SK-N-SH treated with all-trans-retinoic acid at 6 μM for 48 hours (cell line): Measurements from ENCODE around the gene RFX5.

Source experiments
- ARNTL ChIP-seq: fragments of 450-650 bp; formaldehyde crosslinking; IDR thresholded peaks from 2 replicates; pipeline ENCODE4 v1.5.0; 2020; ENCODE audit warnings: low read depth, mild to moderate bottlenecking, moderate library complexity, borderline replicate concordance
- BACH2 ChIP-seq: fragments of 250-450 bp; sonication (Bioruptor Pico); IDR thresholded peaks from 2 replicates; pipeline ENCODE4 v1.9.0; 2021; ENCODE audit warnings: mild to moderate bottlenecking, borderline replicate concordance
- CSRNP3 ChIP-seq: fragments of 250-450 bp; sonication (Bioruptor Pico); IDR thresholded peaks from 2 replicates; pipeline ENCODE4 v1.5.1; 2021; ENCODE audit warnings: mild to moderate bottlenecking, moderate library complexity
- ESRRG ChIP-seq: fragments of 250-450 bp; sonication (Bioruptor Pico); IDR thresholded peaks from 2 replicates; pipeline ENCODE4 v1.6.1; 2021; ENCODE audit warnings: mild to moderate bottlenecking
- GLIS3 ChIP-seq: fragments of 250-450 bp; sonication (Bioruptor Pico); IDR thresholded peaks from 2 replicates; pipeline ENCODE4 v1.5.0; 2020; ENCODE audit warnings: mild to moderate bottlenecking, moderate library complexity
- ISL1 ChIP-seq: fragments of 250-450 bp; sonication (Bioruptor Pico); IDR thresholded peaks from 2 replicates; pipeline ENCODE4 v2.1.2; 2022; ENCODE audit warnings: mild to moderate bottlenecking, moderate library complexity
- RARB ChIP-seq: fragments of 250-450 bp; sonication (Bioruptor Pico); IDR thresholded peaks from 2 replicates; pipeline ENCODE4 v1.8.0; 2021; ENCODE audit warnings: mild to moderate bottlenecking, moderate library complexity
- TOX ChIP-seq: fragments of 250-450 bp; sonication (Bioruptor Pico); IDR thresholded peaks from 2 replicates; pipeline ENCODE4 v1.8.0; 2021; ENCODE audit warnings: mild to moderate bottlenecking, moderate library complexity, borderline replicate concordance
- ZC3H10 ChIP-seq: fragments of 250-450 bp; sonication (Bioruptor Pico); IDR thresholded peaks from 2 replicates; pipeline ENCODE4 v1.5.1; 2021; ENCODE audit warnings: mild to moderate bottlenecking, moderate library complexity
- ZFP3 ChIP-seq: fragments of 250-450 bp; sonication (Bioruptor Pico); IDR thresholded peaks from 2 replicates; pipeline ENCODE4 v1.5.0; 2020; ENCODE audit warnings: mild to moderate bottlenecking, moderate library complexity
- ZFP30 ChIP-seq: fragments of 450-650 bp; formaldehyde crosslinking; IDR thresholded peaks from 2 replicates; pipeline ENCODE4 v1.5.0; 2022; ENCODE audit warnings: mild to moderate bottlenecking, moderate library complexity
- ZNF565 ChIP-seq: fragments of 450-650 bp; formaldehyde crosslinking; conservative IDR thresholded peaks from 2 replicates; pipeline ENCODE4 v1.5.0; 2020; ENCODE audit warnings: low read depth, mild to moderate bottlenecking, moderate library complexity
- ZNF8 ChIP-seq: fragments of 450-650 bp; formaldehyde crosslinking; IDR thresholded peaks from 2 replicates; pipeline ENCODE4 v1.5.0; 2020; ENCODE audit warnings: mild to moderate bottlenecking, moderate library complexity
- TF ChIP-seq, protein P1 (sequence below): fragments of 250-450 bp; sonication (Bioruptor Pico); IDR thresholded peaks from 2 replicates; pipeline ENCODE4 v1.8.0; 2020; ENCODE audit warnings: mild to moderate bottlenecking, moderate library complexity, borderline replicate concordance

DNA sequence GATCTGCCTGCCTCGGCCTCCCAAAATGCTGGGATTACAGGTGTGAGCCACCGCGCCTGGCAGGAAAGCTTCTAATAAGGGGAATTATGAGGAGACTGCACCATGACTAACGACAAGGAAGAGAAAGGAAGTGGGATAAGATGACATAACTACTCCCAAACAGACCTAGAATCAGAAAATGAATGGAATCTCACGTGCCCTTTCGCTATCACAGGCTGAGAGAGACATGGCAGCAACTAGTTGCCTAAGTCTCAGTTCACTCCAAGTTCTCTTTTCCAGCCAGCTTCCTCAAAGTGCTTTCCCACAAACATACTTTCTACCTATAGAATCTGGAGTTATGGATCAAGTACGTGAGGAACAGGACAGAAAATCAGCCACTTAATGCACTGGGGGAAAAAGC lies 21.8 kb downstream of the RFX5 start:
- TF ChIP-seq, protein P1, sequence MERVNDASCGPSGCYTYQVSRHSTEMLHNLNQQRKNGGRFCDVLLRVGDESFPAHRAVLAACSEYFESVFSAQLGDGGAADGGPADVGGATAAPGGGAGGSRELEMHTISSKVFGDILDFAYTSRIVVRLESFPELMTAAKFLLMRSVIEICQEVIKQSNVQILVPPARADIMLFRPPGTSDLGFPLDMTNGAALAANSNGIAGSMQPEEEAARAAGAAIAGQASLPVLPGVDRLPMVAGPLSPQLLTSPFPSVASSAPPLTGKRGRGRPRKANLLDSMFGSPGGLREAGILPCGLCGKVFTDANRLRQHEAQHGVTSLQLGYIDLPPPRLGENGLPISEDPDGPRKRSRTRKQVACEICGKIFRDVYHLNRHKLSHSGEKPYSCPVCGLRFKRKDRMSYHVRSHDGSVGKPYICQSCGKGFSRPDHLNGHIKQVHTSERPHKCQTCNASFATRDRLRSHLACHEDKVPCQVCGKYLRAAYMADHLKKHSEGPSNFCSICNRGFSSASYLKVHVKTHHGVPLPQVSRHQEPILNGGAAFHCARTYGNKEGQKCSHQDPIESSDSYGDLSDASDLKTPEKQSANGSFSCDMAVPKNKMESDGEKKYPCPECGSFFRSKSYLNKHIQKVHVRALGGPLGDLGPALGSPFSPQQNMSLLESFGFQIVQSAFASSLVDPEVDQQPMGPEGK (CRISPR knock-in tag), result no peak
- TF ChIP-seq TOX, result no peak
- TF ChIP-seq RARB (CRISPR knock-in tag), result no peak
- TF ChIP-seq ZNF565 (CRISPR knock-in tag), result no peak
- TF ChIP-seq BACH2, result no peak
- no peak for TF ChIP-seq ZFP3 (CRISPR knock-in tag)
- TF ChIP-seq ARNTL (CRISPR knock-in tag), result no peak
- no peak for TF ChIP-seq ISL1
- no peak for TF ChIP-seq ZC3H10 (CRISPR knock-in tag)
- TF ChIP-seq ESRRG (CRISPR knock-in tag), result no peak
- no peak for TF ChIP-seq ZFP30 (CRISPR knock-in tag)
- TF ChIP-seq ZNF8, result no peak
- no peak for TF ChIP-seq CSRNP3
- TF ChIP-seq GLIS3 (CRISPR knock-in tag), result no peak
